ACHN (cell line): Measurements from ENCODE around the gene TMED9.

Experiments
- DNase-seq: peaks from one replicate; pipeline ENCODE4 v3.0.0-alpha.2; 2015
- in situ Hi-C: cut with HindIII; loops from 2 replicates; pipeline ENCODE4 v1.10.0; 2017; ENCODE audit warnings: low sequenced_read_pairs, low pct_ligation_motif_present, low pct_unique_long_range_greater_than_20kb

TMED9 gene

DNA sequence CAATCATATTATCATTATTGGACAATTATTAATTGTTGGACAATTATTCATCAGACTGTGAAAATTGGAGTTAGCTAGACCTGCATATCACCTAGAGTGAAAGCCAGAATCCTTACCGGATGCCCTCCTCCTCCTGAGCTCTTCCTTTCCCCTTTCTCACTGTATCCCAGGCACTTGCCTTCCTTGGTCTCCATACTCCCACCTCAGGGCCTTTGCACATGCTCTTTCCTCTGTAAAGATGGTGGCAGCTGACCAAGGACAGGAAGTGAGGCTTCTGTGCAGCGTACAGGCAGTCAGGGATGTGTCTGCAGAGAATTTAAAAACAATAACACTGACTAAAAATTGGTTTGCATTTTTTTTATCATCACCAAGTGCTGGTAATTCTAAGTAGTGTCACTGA is 22.1 kb upstream of the TMED9 start:
- no peak for DNase-seq
- in situ Hi-C loops, result no loop called here

DNA sequence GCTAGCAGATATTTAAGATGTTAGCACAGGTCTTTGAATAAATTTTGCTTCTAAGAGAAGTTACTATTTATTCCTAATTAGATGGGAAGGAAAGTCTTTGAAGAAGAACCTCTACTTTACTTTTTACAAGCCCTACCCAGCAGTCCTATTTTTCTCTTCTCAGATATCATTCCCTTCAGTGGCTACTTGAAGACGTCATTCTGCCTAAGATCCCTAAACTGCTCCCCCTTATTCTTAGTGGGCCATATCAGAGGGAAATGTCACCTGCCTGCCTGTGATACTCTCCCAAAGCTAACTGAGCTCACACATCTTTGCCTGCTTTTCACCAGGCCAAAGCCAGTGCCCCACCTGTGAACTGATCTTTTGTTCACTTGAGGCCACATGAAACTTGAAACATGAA is 16.5 kb upstream of the TMED9 start:
- in situ Hi-C loops, result no loop called here

GRCh38 chr5:177576169-177576568 is 15.8 kb upstream of the TMED9 start:
- in situ Hi-C loops, result no loop called here
- no peak for DNase-seq

More for the DNA sequence above, 16.5 kb upstream of the TMED9 start:
- no peak for DNase-seq

DNA sequence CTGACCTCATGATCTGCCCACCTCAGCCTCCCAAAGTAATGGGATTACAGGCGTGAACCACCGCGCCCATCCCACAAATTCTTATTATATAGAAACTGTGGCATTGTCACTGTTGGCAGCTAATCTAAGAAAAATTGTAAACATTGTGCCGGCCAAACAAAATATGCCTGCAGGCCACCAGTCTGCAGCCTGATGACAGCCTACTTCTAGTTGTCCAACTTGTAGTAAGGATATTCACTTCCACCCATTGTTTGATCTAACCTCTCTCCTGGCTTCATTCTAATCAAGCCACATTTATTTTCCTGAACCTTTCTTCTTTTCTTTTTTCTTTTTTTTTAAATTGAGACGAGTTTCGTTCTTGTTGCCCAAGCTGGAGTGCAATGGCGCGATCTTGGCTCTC is 13.7 kb upstream of the TMED9 start:
- in situ Hi-C loops, result no loop called here
- DNase-seq, result no peak

DNA sequence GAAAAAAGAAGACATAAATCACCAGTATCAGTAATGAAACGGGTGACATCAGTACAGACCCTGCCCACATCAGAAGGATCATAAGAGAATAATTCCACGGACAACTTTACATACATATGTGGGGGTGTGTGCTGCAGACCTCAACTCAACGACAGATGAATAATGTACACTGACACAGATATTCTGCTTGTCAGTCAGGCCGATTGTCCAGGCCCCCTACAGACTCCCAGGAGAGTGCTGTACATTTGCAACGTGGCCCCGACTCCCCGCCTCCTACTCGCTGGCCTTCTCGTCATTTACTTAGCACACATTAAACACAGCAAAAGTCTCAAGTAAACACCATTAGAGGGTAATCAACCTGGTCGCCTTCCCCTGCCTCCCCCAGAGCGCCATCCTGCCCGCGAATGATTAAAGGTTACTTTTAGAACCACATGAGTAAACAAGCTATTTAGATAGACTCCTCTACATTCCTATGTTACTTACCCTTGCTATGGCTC is 3.5 kb upstream of the TMED9 start:
- DNase-seq, result no peak
- in situ Hi-C loops, result no loop called here

GRCh38 chr5:177590406-177590805 is 1.6 kb upstream of the TMED9 start:
- DNase-seq, result no peak
- in situ Hi-C loops, result no loop called here

- no peak for DNase-seq
- in situ Hi-C loops, result no loop called here
Measured at GRCh38 chr5:177591690-177592009, 353 bp upstream of the TMED9 start.

GRCh38 chr5:177592905-177593304 is 902 bp downstream of the TMED9 start:
- no peak for DNase-seq
- in situ Hi-C loops, result no loop called here

DNA sequence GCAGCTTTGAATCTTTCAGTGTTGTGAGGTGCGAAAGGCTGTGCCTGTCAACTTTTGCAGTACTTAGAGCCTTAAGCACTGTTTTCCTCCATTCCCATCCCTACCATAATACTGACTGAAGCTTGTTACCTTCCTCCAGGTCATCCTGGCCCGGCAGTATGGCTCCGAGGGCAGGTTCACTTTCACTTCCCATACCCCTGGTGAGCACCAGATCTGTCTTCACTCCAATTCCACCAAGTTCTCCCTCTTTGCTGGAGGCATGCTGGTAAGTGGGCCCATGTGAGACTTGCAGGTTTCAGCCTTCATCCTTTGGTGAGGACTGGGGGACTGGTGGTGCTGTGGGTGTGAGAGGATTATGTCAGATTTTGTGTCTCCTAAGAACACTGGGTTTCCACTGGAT is 1.5 kb downstream of the TMED9 start:
- in situ Hi-C loops, result no loop called here
- DNase-seq, result no peak

- no peak for DNase-seq
- in situ Hi-C loops, result no loop called here
Measured at GRCh38 chr5:177594071-177594470, 2.1 kb downstream of the TMED9 start.

- no peak for DNase-seq
- in situ Hi-C loops, result no loop called here
Measured at GRCh38 chr5:177595026-177595585, 3.1 kb downstream of the TMED9 start.

DNA sequence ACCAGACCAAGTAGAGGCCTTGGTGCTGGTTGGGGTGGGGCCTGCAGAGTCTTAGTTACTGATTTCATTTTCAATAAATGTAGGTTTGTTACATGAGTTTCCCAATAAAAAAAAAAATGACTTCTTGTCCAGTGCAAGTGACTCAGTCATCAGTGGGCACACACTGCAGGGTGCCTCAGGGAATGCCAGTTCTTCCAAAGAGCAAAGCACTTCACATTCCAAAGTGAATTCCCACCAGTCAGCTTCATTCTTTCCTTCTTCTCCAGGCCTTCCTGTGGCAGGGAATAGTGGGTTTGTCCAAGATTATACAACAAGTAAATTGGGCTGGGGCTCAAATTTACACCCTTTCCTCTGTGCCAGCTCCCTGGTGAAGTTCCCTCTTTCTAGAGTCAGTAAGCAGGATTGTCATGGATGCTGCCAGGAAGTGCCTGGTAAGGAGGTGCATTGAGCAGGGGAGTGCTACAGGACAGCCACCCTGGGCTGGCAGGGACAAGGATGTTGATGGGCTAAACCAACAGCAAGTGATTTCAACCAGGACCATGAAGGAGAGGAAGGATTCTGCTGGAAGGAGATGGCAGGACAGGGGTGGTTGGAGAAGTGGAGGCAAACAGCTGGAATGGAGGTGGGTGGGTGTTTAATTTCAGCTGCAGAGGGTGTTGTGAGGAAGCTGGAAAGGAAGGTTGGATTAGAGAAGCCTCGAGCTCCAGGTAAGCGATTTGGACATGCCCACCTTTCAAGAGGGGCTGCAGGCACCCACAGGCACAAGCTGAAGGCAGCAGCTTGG is 4.2 kb downstream of the TMED9 start:
- DNase-seq, result peak; percentile 59
- in situ Hi-C loops, result no loop called here

GRCh38 chr5:177596775-177597238 is 4.8 kb downstream of the TMED9 start:
- in situ Hi-C loops, result no loop called here

DNA sequence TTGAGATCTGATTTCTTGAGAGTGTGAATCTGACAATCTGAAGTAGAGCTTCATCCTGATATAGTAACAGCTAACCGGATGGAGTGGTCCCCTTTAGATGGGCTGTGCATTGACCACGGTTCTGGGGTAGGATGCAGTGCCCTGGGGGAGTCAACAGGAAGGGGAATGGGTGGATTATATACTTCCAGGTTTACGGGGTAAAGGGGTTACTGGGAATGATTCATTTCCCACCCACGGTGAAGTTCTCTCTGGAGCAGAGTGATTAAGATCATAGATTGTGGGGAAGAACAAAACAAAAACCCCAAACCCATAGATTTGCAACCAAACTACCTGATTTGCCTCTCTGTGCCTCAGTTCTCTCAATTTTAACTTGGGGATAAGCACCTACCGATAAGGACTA is 6.5 kb downstream of the TMED9 start:
- DNase-seq, result no peak
- in situ Hi-C loops, result no loop called here

More at GRCh38 chr5:177596775-177597238, 4.8 kb downstream of the TMED9 start:
- no peak for DNase-seq

DNA sequence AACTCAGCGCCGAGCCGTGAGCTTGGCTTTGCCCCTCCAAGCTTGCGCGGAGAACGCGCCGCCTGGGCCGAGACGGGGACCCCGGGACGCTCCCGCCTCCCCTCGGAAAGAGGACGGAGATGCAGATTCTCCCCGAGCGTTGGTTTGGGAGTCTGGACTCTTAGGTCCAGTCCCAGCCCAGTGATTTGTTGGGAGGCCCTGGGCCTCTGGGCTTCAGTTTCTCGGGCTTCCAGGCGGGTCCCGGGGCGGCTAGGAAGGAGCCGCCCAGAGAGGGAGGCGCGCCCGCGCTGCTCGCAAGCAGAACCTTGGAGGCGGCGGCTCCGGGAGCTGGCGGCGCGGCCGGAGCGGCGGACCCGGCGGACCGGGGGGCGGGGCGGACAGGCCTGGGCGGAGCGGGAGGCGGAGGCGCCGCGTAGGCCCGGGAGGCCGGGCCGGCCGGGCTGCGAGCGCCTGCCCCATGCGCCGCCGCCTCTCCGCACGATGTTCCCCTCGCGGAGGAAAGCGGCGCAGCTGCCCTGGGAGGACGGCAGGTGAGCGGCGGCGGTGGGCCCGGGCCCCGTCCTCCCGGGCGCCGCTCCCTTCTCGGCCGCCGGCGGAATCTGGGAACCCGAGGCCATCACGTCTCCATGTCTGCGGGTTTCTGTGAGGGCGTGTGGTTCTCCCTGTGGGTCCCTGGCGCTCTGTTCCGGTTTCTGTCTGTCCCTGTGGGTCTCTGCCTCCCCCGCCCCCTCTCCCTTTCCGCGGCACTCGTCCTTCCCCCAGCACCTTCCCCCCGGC is 7.9 kb downstream of the TMED9 start, which contains the start of gene B4GALT7:
TSS of gene B4GALT7 (plus strand) at position 402 of the 777 bp plus-strand sequence. CDS start at position 481, 79 bp downstream.
- DNase-seq, result peak; percentile 79
- in situ Hi-C loops, result no loop called here

DNA sequence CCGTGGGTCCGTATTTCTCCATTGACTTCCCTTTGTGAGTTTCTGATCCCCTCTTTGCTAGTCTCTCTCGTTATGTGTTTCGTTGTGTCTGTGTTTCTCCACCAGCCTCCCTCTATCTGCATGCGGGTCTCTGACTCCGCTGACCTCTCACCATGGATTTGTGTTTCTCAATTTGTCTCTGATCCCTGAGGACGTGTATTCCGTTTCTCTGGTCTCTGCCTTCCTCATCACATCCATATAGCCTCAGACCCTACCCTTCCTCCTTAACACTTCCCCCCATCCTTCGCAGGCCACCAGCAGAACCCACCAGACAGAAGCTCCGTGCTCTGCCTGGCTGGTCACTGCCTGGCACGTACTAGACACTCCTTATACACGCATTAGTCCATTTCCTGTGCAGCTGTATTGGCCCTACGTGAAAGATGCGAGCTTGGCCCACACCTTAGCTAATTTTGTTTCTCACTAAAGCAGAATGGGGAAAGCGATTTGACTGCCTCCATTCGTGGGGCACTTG is 8.6 kb downstream of the TMED9 start:
- in situ Hi-C loops, result no loop called here
- peak; percentile 7 for DNase-seq

DNA sequence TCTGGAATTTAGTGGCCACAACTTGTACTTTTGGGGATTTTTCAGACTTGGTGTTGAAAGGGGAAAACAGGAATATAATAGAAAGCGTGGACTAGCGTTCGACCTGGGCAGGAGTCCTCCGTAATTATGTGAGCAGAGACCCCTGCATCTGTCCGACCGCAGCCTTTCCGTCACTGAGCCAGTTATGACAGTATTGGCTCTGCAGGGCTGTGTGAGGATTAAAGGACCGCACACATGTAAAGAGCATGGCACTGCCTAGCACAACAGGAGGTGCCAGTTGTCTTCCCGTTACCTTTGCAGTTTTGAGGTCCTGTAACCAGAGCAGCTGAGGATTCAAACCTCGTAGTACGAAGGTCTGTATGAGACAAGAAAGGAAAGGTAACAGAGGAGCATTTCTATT is 9.1 kb downstream of the TMED9 start:
- in situ Hi-C loops, result no loop called here
- no peak for DNase-seq

GRCh38 chr5:177601577-177602457 is 9.8 kb downstream of the TMED9 start:
- in situ Hi-C loops, result no loop called here
- peak; percentile 9 for DNase-seq
